SJCRH30 (cell line): Measurements from ENCODE around the gene ULK4. TPM values are rescaled to one million over a fixed set of nuclear protein-coding genes. Genes with fewer than 3 reads are reported as not detected.
"Not testable (repeated sequence)": the region's sequence is repeated elsewhere in the genome, so short reads cannot be mapped to it uniquely, and the experiment has no call there.

Source experiments
- DNase-seq, 2 experiments: peaks; one replicate each; pipeline ENCODE4 v3.0.0-alpha.2; 2015 to 2020
- H3K27ac ChIP-seq: fragments of 250-450 bp; sonication (Bioruptor Pico); 2 replicates; pipeline ENCODE4 v1.5.1; 2020; ENCODE audit warnings: mild to moderate bottlenecking, moderate library complexity
- H3K27me3 ChIP-seq: fragments of 250-450 bp; sonication (Bioruptor Pico); 2 replicates; pipeline ENCODE4 v1.5.1; 2020; ENCODE audit warnings: mild to moderate bottlenecking, moderate library complexity
- H3K36me3 ChIP-seq: fragments of 250-450 bp; sonication (Bioruptor Pico); 2 replicates; pipeline ENCODE4 v1.5.1; 2020; ENCODE audit warnings: mild to moderate bottlenecking, moderate library complexity
- H3K4me1 ChIP-seq: fragments of 250-450 bp; sonication (Bioruptor Pico); 2 replicates; pipeline ENCODE4 v1.5.1; 2020; ENCODE audit warnings: mild to moderate bottlenecking, moderate library complexity
- H3K4me3 ChIP-seq: fragments of 250-450 bp; sonication (Bioruptor Pico); 2 replicates; pipeline ENCODE4 v1.5.1; 2020; ENCODE audit warnings: mild to moderate bottlenecking, moderate library complexity
- H3K9me3 ChIP-seq: fragments of 250-450 bp; sonication (Bioruptor Pico); replicated peaks from 2 replicates; pipeline ENCODE4 v1.5.1; 2020; ENCODE audit warnings: mild to moderate bottlenecking, moderate library complexity
- total RNA-seq: library from RNA; depleted of rRNA; stranded (reverse); fragments of >200 nt; shearing (Covaris generic); gene quantifications from 2 replicates; pipeline ENCODE4 v1.2.3, GENCODE V29; 2014

ULK4 gene
- total RNA-seq, 1 experiment from 2014 or later, result 6.4 TPM

DNA sequence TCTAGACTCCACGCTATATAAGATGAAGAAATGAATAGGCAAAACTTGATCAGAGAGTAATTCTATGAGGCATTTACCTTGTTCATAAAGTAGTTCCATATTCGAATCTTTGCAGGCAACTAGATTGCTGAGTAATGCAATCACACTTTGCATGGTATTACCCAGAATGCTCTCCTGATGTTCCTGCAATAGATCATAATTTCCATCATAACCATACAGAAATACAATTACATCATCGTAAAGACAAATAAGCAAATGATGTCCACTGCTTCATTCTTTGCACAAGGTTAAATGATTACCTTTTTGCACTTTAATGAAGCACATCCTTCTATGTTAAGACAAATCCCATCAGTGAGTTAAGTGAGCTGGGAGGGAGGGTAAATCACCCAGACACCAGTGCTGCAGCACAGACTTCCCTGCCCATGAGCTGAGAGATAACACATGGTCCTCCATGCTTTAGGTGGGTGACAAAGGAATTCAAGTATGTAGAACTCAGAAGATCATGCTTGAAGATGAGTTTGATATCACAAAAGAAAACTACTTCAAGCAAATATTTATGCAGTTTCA lies 395.9 kb downstream of the ULK4 start:
- no peak overlapping the region for H3K4me3 ChIP-seq
- no peaks in the 10 kb centered on the region for H3K27me3 ChIP-seq
- no peak overlapping the region for H3K27ac ChIP-seq
- no peaks in the 10 kb centered on the region for H3K36me3 ChIP-seq
- H3K9me3 ChIP-seq, result no peaks in the 10 kb centered on the region
- H3K4me1 ChIP-seq, result no peaks in the 10 kb centered on the region
- no peak for DNase-seq

GRCh38 chr3:41565003-41565402 lies 396.9 kb downstream of the ULK4 start:
- no peak overlapping the region for H3K4me3 ChIP-seq
- no peak overlapping the region for H3K27ac ChIP-seq
- DNase-seq, result no peak
- H3K4me1 ChIP-seq, result no peaks in the 10 kb centered on the region
- no peaks in the 10 kb centered on the region for H3K36me3 ChIP-seq
- no peaks in the 10 kb centered on the region for H3K9me3 ChIP-seq
- no peaks in the 10 kb centered on the region for H3K27me3 ChIP-seq

GRCh38 chr3:41556245-41556644 lies 405.7 kb downstream of the ULK4 start:
- H3K36me3 ChIP-seq, H3K9me3 ChIP-seq, DNase-seq, H3K27me3 ChIP-seq, H3K4me1 ChIP-seq, H3K4me3 ChIP-seq, H3K27ac ChIP-seq: not testable (repeated sequence)

GRCh38 chr3:41532976-41533375 lies 428.9 kb downstream of the ULK4 start:
- H3K4me3 ChIP-seq, result no peak overlapping the region
- H3K4me1 ChIP-seq, result no peaks in the 10 kb centered on the region
- H3K27me3 ChIP-seq, result no peaks in the 10 kb centered on the region
- no peak for DNase-seq
- H3K9me3 ChIP-seq, result no peaks in the 10 kb centered on the region
- H3K36me3 ChIP-seq, result no peaks in the 10 kb centered on the region
- H3K27ac ChIP-seq, result no peak overlapping the region

DNA sequence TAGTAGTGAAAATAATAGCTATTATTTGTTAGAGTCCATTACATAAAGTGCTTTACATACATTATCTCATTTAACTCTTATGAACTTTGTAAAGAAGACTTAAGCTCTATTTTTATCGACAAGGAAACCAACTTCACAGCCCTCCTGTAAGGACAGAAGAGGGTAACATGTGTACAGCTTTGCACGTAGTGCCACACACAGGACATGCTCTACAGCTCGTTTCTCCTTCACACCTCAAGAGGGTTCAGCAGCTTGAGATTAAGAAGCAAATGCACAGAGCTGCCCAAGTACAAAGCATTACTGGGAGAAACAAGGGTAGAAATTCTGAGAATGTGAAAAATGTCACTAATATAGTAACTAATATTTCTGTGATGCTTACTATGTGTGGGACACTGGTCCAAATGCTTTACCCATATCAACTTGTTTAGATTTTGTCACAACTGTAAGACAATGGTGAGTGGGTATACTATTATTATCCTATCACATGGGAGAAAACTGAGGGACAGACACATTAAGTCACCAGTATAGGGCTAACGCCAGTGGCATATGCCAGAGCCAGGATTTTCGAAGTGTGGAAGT lies 434.8 kb downstream of the ULK4 start:
- no peak overlapping the region for H3K27ac ChIP-seq
- H3K4me1 ChIP-seq, result no peaks in the 10 kb centered on the region
- DNase-seq, result no peak
- H3K36me3 ChIP-seq, result no peaks in the 10 kb centered on the region
- no peak overlapping the region for H3K4me3 ChIP-seq
- H3K9me3 ChIP-seq, result no peaks in the 10 kb centered on the region
- H3K27me3 ChIP-seq, result no peaks in the 10 kb centered on the region

DNA sequence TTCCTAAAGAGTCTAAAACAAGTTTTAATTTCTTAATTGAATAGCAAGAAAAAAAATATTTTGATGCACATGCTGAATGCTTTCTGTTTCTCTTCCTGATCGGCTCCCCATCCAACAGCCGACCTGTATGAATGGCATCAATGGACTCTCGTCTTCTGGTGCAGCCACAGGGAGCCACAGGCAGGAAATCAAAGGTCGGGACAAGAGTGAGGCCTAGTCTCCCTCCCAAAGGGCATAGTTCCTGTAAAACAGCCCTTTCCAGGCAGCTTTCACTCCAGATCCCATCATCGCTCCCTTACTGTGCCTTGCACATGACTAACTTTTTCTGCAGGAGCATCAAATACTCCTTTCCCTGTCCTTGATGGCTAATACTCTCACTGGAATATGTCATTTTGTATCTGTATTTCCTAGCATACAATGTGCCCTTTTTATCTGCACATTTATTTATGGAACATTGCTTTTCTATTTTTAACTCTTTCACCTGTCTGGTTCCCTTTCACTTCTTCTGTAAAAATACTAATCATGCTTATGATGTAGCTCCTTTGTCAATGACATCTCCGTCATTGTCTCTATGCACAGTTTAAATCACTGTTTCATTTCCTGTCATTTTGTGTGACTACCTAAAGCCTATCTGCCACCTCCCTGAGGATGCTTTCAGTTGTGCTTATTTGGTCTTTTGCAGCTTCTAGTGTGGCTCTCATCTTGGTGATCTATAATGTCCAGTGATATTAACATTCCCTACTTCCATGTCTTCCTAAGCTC lies 436.4 kb downstream of the ULK4 start:
- Histone ChIP-seq H3K36me3 (no peaks in the 10 kb centered on the region), H3K27ac (no peak overlapping the region), H3K27me3 (no peaks in the 10 kb centered on the region), H3K4me3 (no peak overlapping the region), H3K9me3 (no peaks in the 10 kb centered on the region), H3K4me1 (no peaks in the 10 kb centered on the region)
- DNase-seq, result no peak

DNA sequence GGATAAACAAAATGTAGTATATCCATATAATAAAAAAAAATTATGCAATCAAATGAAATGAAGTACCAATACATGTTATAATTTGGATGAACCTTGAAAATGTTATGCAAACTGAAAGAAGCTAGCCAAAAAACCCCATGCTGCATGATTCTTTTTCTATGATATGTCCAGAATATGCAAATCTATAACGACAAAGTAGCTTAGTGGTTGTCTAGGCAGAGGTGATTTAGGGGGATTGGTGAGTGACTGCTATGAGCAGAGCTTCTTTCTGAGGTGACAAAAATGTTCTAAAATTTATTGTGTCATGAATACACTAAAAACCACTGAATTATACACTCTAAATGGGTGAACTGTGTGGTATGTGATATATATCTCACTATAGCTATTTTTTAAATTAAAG lies 438.0 kb downstream of the ULK4 start:
- no peak for DNase-seq
- H3K4me3 ChIP-seq, result no peak overlapping the region
- H3K36me3 ChIP-seq, result no peaks in the 10 kb centered on the region
- no peaks in the 10 kb centered on the region for H3K9me3 ChIP-seq
- no peak overlapping the region for H3K27ac ChIP-seq
- H3K27me3 ChIP-seq, result no peaks in the 10 kb centered on the region
- no peaks in the 10 kb centered on the region for H3K4me1 ChIP-seq

GRCh38 chr3:41522612-41523011 lies 439.3 kb downstream of the ULK4 start:
- Histone ChIP-seq H3K27me3 (no peaks in the 10 kb centered on the region), H3K4me1 (no peaks in the 10 kb centered on the region), H3K36me3 (no peaks in the 10 kb centered on the region), H3K27ac (no peak overlapping the region), H3K4me3 (no peak overlapping the region), H3K9me3 (no peaks in the 10 kb centered on the region)
- DNase-seq, result no peak

- Histone ChIP-seq H3K27me3 (no peaks in the 10 kb centered on the region), H3K36me3 (no peaks in the 10 kb centered on the region), H3K4me1 (no peaks in the 10 kb centered on the region), H3K4me3 (no peak overlapping the region), H3K27ac (no peak overlapping the region), H3K9me3 (no peaks in the 10 kb centered on the region)
- no peak for DNase-seq
Observed at GRCh38 chr3:41521010-41521655, 440.8 kb downstream of the ULK4 start.

DNA sequence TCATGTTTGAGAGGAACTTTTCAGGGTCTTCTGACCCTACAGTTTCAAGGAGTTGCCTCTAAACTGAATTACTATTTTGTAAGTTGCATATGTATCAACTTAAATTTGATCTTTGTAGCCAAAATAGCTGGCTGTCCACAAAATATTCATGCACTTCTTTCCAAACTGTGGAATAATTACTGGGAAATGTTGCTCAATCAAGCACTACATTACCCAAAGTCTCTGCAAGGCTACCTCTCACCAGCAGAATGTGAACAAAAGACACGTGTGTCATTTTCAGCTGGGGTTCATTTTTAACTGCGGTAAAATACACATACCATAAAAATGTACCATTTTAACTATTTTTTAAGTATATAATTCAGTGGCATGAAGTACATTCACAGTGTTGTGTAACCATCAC lies 442.2 kb downstream of the ULK4 start:
- no peaks in the 10 kb centered on the region for H3K4me1 ChIP-seq
- no peaks in the 10 kb centered on the region for H3K36me3 ChIP-seq
- H3K4me3 ChIP-seq, result no peak overlapping the region
- no peak overlapping the region for H3K27ac ChIP-seq
- no peak for DNase-seq
- H3K9me3 ChIP-seq, result no peaks in the 10 kb centered on the region
- no peaks in the 10 kb centered on the region for H3K27me3 ChIP-seq

- Histone ChIP-seq H3K4me3 (no peak overlapping the region), H3K27ac (no peak overlapping the region), H3K36me3 (no peaks in the 10 kb centered on the region), H3K4me1 (no peaks in the 10 kb centered on the region), H3K27me3 (no peaks in the 10 kb centered on the region), H3K9me3 (no peaks in the 10 kb centered on the region)
- DNase-seq, result no peak
Observed at GRCh38 chr3:41518626-41519025, 443.3 kb downstream of the ULK4 start.

- DNase-seq, result peak; percentile 36 to 47
Observed at GRCh38 chr3:41508063-41508696, 453.7 kb downstream of the ULK4 start.

GRCh38 chr3:41507336-41508062 lies 454.4 kb downstream of the ULK4 start:
- peak; percentile 11 to 30 for DNase-seq
- peak overlapping the region; percentile 39 for H3K27ac ChIP-seq
- no peak overlapping the region for H3K4me3 ChIP-seq
- no peaks in the 10 kb centered on the region for H3K36me3 ChIP-seq
- H3K27me3 ChIP-seq, result no peaks in the 10 kb centered on the region
- H3K9me3 ChIP-seq, result no peaks in the 10 kb centered on the region
- H3K4me1 ChIP-seq, result peaks cover 5% of the 10 kb centered on the region

More at GRCh38 chr3:41508063-41508696, 453.7 kb downstream of the ULK4 start:
- Histone ChIP-seq H3K27ac (peak overlapping the region; percentile 39), H3K4me3 (no peak overlapping the region), H3K36me3 (no peaks in the 10 kb centered on the region), H3K27me3 (no peaks in the 10 kb centered on the region), H3K9me3 (no peaks in the 10 kb centered on the region), H3K4me1 (peaks cover 5% of the 10 kb centered on the region)

GRCh38 chr3:41503998-41504623 lies 457.8 kb downstream of the ULK4 start:
- DNase-seq, result no peak
- Histone ChIP-seq H3K4me3 (no peak overlapping the region), H3K27me3 (no peaks in the 10 kb centered on the region), H3K36me3 (no peaks in the 10 kb centered on the region), H3K27ac (no peak overlapping the region), H3K9me3 (no peaks in the 10 kb centered on the region), H3K4me1 (peaks cover 5% of the 10 kb centered on the region)
